ENCODE results near the gene HPCAL1.
"Not testable (repeated sequence)": the region's sequence is repeated elsewhere in the genome, so short reads cannot be mapped to it uniquely, and the experiment has no call there.

Gene HPCAL1

DNA sequence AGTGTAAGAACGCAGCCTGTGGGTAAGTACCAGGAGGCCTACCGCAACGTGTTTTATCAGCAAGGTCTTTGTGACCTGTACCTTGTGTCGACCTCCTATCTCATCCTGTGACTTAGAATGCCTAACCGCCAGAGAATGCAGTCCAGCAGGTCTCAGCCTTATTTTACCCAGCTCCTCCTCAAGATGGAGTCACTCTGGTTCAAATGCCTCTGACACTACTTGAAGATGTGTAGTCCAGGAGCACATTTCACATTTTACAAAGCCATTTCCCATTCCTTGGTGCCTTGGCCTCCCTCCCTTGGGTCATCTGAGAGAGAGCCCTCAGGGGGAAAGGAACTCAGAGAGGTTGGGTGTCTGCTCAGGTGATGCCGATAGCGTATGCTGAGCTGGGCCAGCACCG is 6.6 kb upstream of the HPCAL1 start:
- Histone ChIP-seq H3K9ac (ENCODE audit: low read length) (no peak overlapping the region), H3K4me3 (ENCODE audit: low read depth, low read length) (no peak overlapping the region), H3K4me1 (ENCODE audit: control insufficient read depth in 1 of 2, insufficient read depth in 2 of 2, low read length in 2 of 2) (peaks cover 17% of the 10 kb centered on the region in 2 experiments), H3K4me2 (ENCODE audit: low read length) (no peak overlapping the region), H3K9me3 (ENCODE audit: insufficient read depth, low read depth, low read length) (no peaks in the 10 kb centered on the region), H3K27ac (ENCODE audit: low read depth, low read length) (peak overlapping the region; percentile 69), H3K36me3 (ENCODE audit: control insufficient read depth in 1 of 2, insufficient read depth in 2 of 2, low read length in 2 of 2) (no peaks in the 10 kb centered on the region), H4K12ac (ENCODE audit: low read depth, low read length) (peak overlapping the region; percentile 47), H3K23ac (ENCODE audit: low read length) (no peak overlapping the region), H3K14ac (ENCODE audit: low read length) (peak overlapping the region; percentile 49), H4K91ac (ENCODE audit: low read depth, low read length) (peak overlapping the region; percentile 91), H2BK12ac (ENCODE audit: low read length) (peak overlapping the region; percentile 67), H2BK120ac (ENCODE audit: insufficient read depth, low read length, poor library complexity) (peak overlapping the region; percentile 55), H3K79me2 (ENCODE audit: control insufficient read depth, insufficient read depth, low read length, poor library complexity) (no peaks in the 10 kb centered on the region), H2AFZ (ENCODE audit: insufficient read depth, low read length, poor library complexity) (no peak overlapping the region), H4K8ac (ENCODE audit: low read depth, low read length) (no peak overlapping the region), H3K4ac (ENCODE audit: low read depth, low read length) (no peak overlapping the region), H2BK5ac (ENCODE audit: low read depth, low read length, poor library complexity) (peak overlapping the region; percentile 38), H3K79me1 (ENCODE audit: low read length) (peaks cover 12% of the 10 kb centered on the region), H2AK5ac (ENCODE audit: low read length) (peak overlapping the region; percentile 57), H3K18ac (ENCODE audit: low read length) (peak overlapping the region; percentile 11), H3K27me3 (ENCODE audit: insufficient read depth, low read length) (no peaks in the 10 kb centered on the region)
- no CpG with 5 or more reads among the region's 8 CpGs for WGBS (ENCODE audit: extremely low coverage, insufficient coverage, insufficient read length)
- peak; percentile 68 to 78 for DNase-seq

DNA sequence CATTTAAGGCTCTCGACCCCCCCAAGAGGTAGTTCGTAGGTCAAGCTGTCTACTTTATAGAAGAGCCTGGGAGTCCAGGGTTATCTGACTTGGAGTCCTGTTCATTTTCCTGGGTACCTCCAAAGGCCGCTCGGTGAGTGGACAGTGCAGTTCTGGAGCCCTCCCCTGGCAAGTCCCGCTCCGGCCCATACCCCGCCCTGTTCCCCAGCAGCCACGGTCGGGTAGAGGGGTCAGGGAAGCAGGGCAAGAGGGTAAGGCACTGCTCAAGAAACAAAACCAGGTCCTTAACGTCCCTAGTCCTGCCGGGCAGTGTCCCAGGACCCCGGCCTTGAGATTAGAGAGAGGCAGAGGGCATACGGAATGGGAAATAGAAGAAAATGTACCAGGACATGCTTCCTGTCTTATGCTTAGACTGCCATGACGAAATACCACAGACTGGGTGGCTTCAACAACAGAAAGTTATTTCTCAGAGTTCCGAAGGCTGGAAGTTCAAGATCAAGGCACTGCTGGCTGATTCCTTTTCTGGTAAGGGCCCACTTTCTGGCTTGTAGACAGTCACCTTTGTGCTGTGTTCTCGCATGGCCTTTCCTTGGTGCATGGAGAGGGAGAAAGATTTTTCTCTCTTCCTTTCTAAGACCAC is 5.4 kb upstream of the HPCAL1 start:
- H4K91ac ChIP-seq (ENCODE audit: low read depth, low read length) = peak overlapping the region; percentile 93
- H3K36me3 ChIP-seq (ENCODE audit: control insufficient read depth in 1 of 2, insufficient read depth in 2 of 2, low read length in 2 of 2) = no peaks in the 10 kb centered on the region
- peak overlapping the region; percentile 82 for H2BK5ac ChIP-seq (ENCODE audit: low read depth, low read length, poor library complexity)
- no peaks in the 10 kb centered on the region for H3K9me3 ChIP-seq (ENCODE audit: insufficient read depth, low read depth, low read length)
- peak overlapping the region; percentile 57 for H3K14ac ChIP-seq (ENCODE audit: low read length)
- H3K4me3 ChIP-seq (ENCODE audit: low read depth, low read length) = no peak overlapping the region
- peak overlapping the region; percentile 88 for H2AK5ac ChIP-seq (ENCODE audit: low read length)
- peaks cover 20% of the 10 kb centered on the region in 2 experiments for H3K4me1 ChIP-seq (ENCODE audit: control insufficient read depth in 1 of 2, insufficient read depth in 2 of 2, low read length in 2 of 2)
- H3K79me2 ChIP-seq (ENCODE audit: control insufficient read depth, insufficient read depth, low read length, poor library complexity) = no peaks in the 10 kb centered on the region
- no peaks in the 10 kb centered on the region for H3K27me3 ChIP-seq (ENCODE audit: insufficient read depth, low read length)
- no peak overlapping the region for H3K9ac ChIP-seq (ENCODE audit: low read length)
- H4K8ac ChIP-seq (ENCODE audit: low read depth, low read length) = peak overlapping the region; percentile 71
- H2BK12ac ChIP-seq (ENCODE audit: low read length) = peak overlapping the region; percentile 80
- H3K27ac ChIP-seq (ENCODE audit: low read depth, low read length) = peak overlapping the region; percentile 48
- peak in 1 of 2 donors; percentile 39 for DNase-seq
- peak overlapping the region; percentile 13 for H3K4ac ChIP-seq (ENCODE audit: low read depth, low read length)
- peak overlapping the region; percentile 69 for H3K18ac ChIP-seq (ENCODE audit: low read length)
- H4K12ac ChIP-seq (ENCODE audit: low read depth, low read length) = no peak overlapping the region
- no peak overlapping the region for H2AFZ ChIP-seq (ENCODE audit: insufficient read depth, low read length, poor library complexity)
- H3K23ac ChIP-seq (ENCODE audit: low read length) = no peak overlapping the region
- H2BK120ac ChIP-seq (ENCODE audit: insufficient read depth, low read length, poor library complexity) = peak overlapping the region; percentile 93
- peaks cover 16% of the 10 kb centered on the region for H3K79me1 ChIP-seq (ENCODE audit: low read length)
- no peak overlapping the region for H3K4me2 ChIP-seq (ENCODE audit: low read length)
- no CpG with 5 or more reads among the region's 16 CpGs for WGBS (ENCODE audit: extremely low coverage, insufficient coverage, insufficient read length)

DNA sequence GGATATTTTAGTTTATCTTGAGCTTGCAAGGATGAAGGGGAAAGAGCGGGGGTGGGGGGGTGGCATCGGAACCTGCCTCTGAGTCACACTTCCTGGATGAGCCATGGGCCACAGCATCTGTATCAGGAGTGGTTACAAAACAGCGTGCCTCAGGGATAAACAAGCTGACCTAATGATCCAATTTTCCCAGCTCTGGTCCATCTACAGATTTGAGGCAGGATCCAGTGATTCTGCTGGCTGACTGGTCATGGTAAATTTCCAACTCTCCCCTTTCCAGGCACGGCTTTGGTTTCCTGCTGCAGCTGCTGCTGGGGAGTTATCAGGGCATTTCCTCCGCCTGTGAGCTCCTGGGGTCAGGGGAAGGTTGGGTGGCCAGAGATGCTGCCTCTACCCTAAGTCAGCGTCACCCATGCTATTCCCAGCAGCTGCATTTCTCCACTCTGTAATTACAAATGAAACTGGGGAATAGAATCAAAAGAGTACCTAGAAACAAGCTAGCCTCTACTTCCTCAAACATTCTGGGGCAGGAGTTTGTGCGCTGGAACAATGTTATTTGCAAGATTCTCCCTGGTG is 4.7 kb upstream of the HPCAL1 start:
- no peak overlapping the region for H3K14ac ChIP-seq (ENCODE audit: low read length)
- peak overlapping the region; percentile 57 for H2BK120ac ChIP-seq (ENCODE audit: insufficient read depth, low read length, poor library complexity)
- H3K4me2 ChIP-seq (ENCODE audit: low read length) = no peak overlapping the region
- no peak overlapping the region for H3K4ac ChIP-seq (ENCODE audit: low read depth, low read length)
- H2BK5ac ChIP-seq (ENCODE audit: low read depth, low read length, poor library complexity) = peak overlapping the region; percentile 54
- H2AK5ac ChIP-seq (ENCODE audit: low read length) = no peak overlapping the region
- H4K8ac ChIP-seq (ENCODE audit: low read depth, low read length) = no peak overlapping the region
- H3K18ac ChIP-seq (ENCODE audit: low read length) = no peak overlapping the region
- H3K4me3 ChIP-seq (ENCODE audit: low read depth, low read length) = no peak overlapping the region
- H3K23ac ChIP-seq (ENCODE audit: low read length) = no peak overlapping the region
- H3K27ac ChIP-seq (ENCODE audit: low read depth, low read length) = peak overlapping the region; percentile 72
- H3K36me3 ChIP-seq (ENCODE audit: control insufficient read depth in 1 of 2, insufficient read depth in 2 of 2, low read length in 2 of 2) = no peaks in the 10 kb centered on the region
- peaks cover 2% of the 10 kb centered on the region for H3K27me3 ChIP-seq (ENCODE audit: insufficient read depth, low read length)
- peaks cover 20% of the 10 kb centered on the region in 2 experiments for H3K4me1 ChIP-seq (ENCODE audit: control insufficient read depth in 1 of 2, insufficient read depth in 2 of 2, low read length in 2 of 2)
- no peak overlapping the region for H2AFZ ChIP-seq (ENCODE audit: insufficient read depth, low read length, poor library complexity)
- H4K12ac ChIP-seq (ENCODE audit: low read depth, low read length) = no peak overlapping the region
- no peaks in the 10 kb centered on the region for H3K9me3 ChIP-seq (ENCODE audit: insufficient read depth, low read depth, low read length)
- no peak overlapping the region for H3K9ac ChIP-seq (ENCODE audit: low read length)
- H2BK12ac ChIP-seq (ENCODE audit: low read length) = peak overlapping the region; percentile 15
- peak; percentile 81 to 85 for DNase-seq
- peaks cover 3% of the 10 kb centered on the region for H3K79me2 ChIP-seq (ENCODE audit: control insufficient read depth, insufficient read depth, low read length, poor library complexity)
- H3K79me1 ChIP-seq (ENCODE audit: low read length) = peaks cover 20% of the 10 kb centered on the region
- H4K91ac ChIP-seq (ENCODE audit: low read depth, low read length) = peak overlapping the region; percentile 64
- WGBS (ENCODE audit: extremely low coverage, insufficient coverage, insufficient read length) = no CpG with 5 or more reads among the region's 7 CpGs

DNA sequence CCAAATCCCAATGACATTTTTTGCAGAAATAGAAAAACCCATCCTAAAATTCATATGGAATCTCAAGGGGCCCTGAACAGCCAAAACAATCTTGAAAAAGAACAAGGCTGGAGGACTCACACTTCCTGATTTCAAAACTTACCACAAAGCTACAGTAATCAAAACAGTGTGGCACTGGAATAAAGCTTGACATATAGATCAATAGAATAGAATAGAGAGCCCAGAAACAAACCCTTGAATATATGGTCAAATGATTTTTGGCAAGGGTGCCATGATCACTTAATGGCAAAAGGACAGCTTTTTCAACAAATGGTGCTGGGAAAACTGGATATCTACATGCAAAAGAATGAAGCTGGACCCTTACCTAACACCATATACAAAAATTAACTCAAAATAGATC is 3.9 kb upstream of the HPCAL1 start:
- not testable (repeated sequence) for H3K4ac ChIP-seq (ENCODE audit: low read depth, low read length); H3K18ac ChIP-seq (ENCODE audit: low read length); H2BK120ac ChIP-seq (ENCODE audit: insufficient read depth, low read length, poor library complexity); H3K79me2 ChIP-seq (ENCODE audit: control insufficient read depth, insufficient read depth, low read length, poor library complexity); H4K8ac ChIP-seq (ENCODE audit: low read depth, low read length); DNase-seq; H3K27me3 ChIP-seq (ENCODE audit: insufficient read depth, low read length); H3K9me3 ChIP-seq (ENCODE audit: insufficient read depth, low read depth, low read length); H3K14ac ChIP-seq (ENCODE audit: low read length); H2BK5ac ChIP-seq (ENCODE audit: low read depth, low read length, poor library complexity); H4K12ac ChIP-seq (ENCODE audit: low read depth, low read length); H3K23ac ChIP-seq (ENCODE audit: low read length); H2AK5ac ChIP-seq (ENCODE audit: low read length); H3K27ac ChIP-seq (ENCODE audit: low read depth, low read length); H3K4me3 ChIP-seq (ENCODE audit: low read depth, low read length); H3K36me3 ChIP-seq (ENCODE audit: control insufficient read depth in 1 of 2, insufficient read depth in 2 of 2, low read length in 2 of 2); H3K9ac ChIP-seq (ENCODE audit: low read length); H4K91ac ChIP-seq (ENCODE audit: low read depth, low read length); H2AFZ ChIP-seq (ENCODE audit: insufficient read depth, low read length, poor library complexity); H3K4me2 ChIP-seq (ENCODE audit: low read length); H2BK12ac ChIP-seq (ENCODE audit: low read length)
- peaks cover 25% of the 10 kb centered on the region for H3K79me1 ChIP-seq (ENCODE audit: low read length)
- peaks cover 27 to 28% of the 10 kb centered on the region in 2 experiments for H3K4me1 ChIP-seq (ENCODE audit: control insufficient read depth in 1 of 2, insufficient read depth in 2 of 2, low read length in 2 of 2)
